Amygdala (tissue), 56 donors: Measurements from ENCODE around the gene TOLLIP.

Experiments used
- DNase-seq, 56 donors: peaks; one replicate each; lab custom pipeline; 2025; lab: John Stamatoyannopoulos, UW

Gene TOLLIP

GRCh38 chr11:1317993-1318392 lies 8.6 kb upstream of the TOLLIP start:
- DNase-seq = no peak

- DNase-seq = no peak
Observed at GRCh38 chr11:1317432-1317831, 8.0 kb upstream of the TOLLIP start.

- no peak for DNase-seq
Observed at GRCh38 chr11:1310772-1311468, 1.5 kb upstream of the TOLLIP start.

GRCh38 chr11:1310318-1310687 lies 871 bp upstream of the TOLLIP start:
- no peak for DNase-seq

- no peak for DNase-seq
Observed at GRCh38 chr11:1308743-1309497, 512 bp downstream of the TOLLIP start.

GRCh38 chr11:1307998-1308742 lies 1.3 kb downstream of the TOLLIP start:
- DNase-seq = no peak

- no peak for DNase-seq
Observed at GRCh38 chr11:1307163-1307870, 2.1 kb downstream of the TOLLIP start.

- no peak for DNase-seq
Observed at GRCh38 chr11:1306186-1307162, 3.0 kb downstream of the TOLLIP start.

GRCh38 chr11:1305501-1306056 lies 3.9 kb downstream of the TOLLIP start:
- no peak for DNase-seq

GRCh38 chr11:1305063-1305495 lies 4.4 kb downstream of the TOLLIP start:
- DNase-seq = no peak

- no peak for DNase-seq
Observed at GRCh38 chr11:1304380-1304779, 5.1 kb downstream of the TOLLIP start.

- DNase-seq = peak in 2 of 56 donors; percentile 49 to 58
Observed at GRCh38 chr11:1303973-1304372, 5.5 kb downstream of the TOLLIP start.

- DNase-seq = peak in 25 of 56 donors; percentile 31 to 84 (median 61)
Observed at GRCh38 chr11:1303126-1303821, 6.2 kb downstream of the TOLLIP start.

GRCh38 chr11:1302461-1303125 lies 6.8 kb downstream of the TOLLIP start:
- peak in 1 of 56 donors; percentile 44 for DNase-seq

- DNase-seq = no peak
Observed at GRCh38 chr11:1302041-1302460, 7.4 kb downstream of the TOLLIP start.

- DNase-seq = no peak
Observed at GRCh38 chr11:1301220-1302000, 8.0 kb downstream of the TOLLIP start.

- DNase-seq = no peak
Observed at GRCh38 chr11:1300569-1301187, 8.8 kb downstream of the TOLLIP start.
